Neural progenitor cell (in vitro differentiated cells): Measurements from ENCODE around the gene FLII.

ENCODE experiments used
- CTCF ChIP-seq: fragments of 200-600 bp; sonication (generic); IDR thresholded peaks from 2 replicates; pipeline ENCODE4 v1.5.1; 2017; ENCODE audit warnings: antibody characterized with exemption, mild to moderate bottlenecking
- EZH2 ChIP-seq: fragments of 200-600 bp; sonication (generic); IDR thresholded peaks from 2 replicates; pipeline ENCODE4 v1.6.1; 2017; ENCODE audit warnings: antibody characterized with exemption, mild to moderate bottlenecking, moderate library complexity
- EZH2phosphoT487 ChIP-seq: fragments of 200-600 bp; sonication (generic); IDR thresholded peaks from 2 replicates; pipeline ENCODE4 v1.6.1; 2017; ENCODE audit warnings: antibody characterized with exemption

- TF ChIP-seq CTCF, result no peak
- no peak for TF ChIP-seq EZH2
- TF ChIP-seq EZH2phosphoT487, result no peak
These were observed 5.2 kb downstream of the FLII start for GRCh38 chr17:18253187-18253884.
